Panc1 (cell line): ENCODE results near the gene GDF7.

ENCODE experiments used
- CTCF ChIP-seq: fragments of 450-650 bp; IDR thresholded peaks from 2 replicates; pipeline ENCODE4 v1.5.1; 2017; ENCODE audit warnings: mild to moderate bottlenecking
- REST ChIP-seq, 2 experiments: IDR thresholded peaks; 2 replicates each; pipeline ENCODE4 v1.6.1; 2011 to 2012; ENCODE audit warnings: low read depth in 2 of 2, control low read depth in 1 of 2, low read length in 1 of 2, mild to moderate bottlenecking in 1 of 2, moderate library complexity in 1 of 2; ENCODE audit not compliant: insufficient read depth in 1 of 2

GRCh38 chr2:20651731-20652099 is 15.2 kb upstream of the GDF7 start:
- TF ChIP-seq CTCF (no peak), REST (IDR thresholded peaks at IDR 0.05; ENCODE audit: insufficient read depth in 1 of 2, low read depth in 2 of 2, low read length in 1 of 2) (no peak)
